T-cell (primary cell): Measurements from ENCODE around the gene LMF1. TPM values are rescaled to one million over a fixed set of nuclear protein-coding genes. Genes with fewer than 3 reads are reported as not detected.
A peak's percentile ranks its signal among the peaks of the same experiment; 100 is the strongest.

ENCODE experiments used
- ATAC-seq, 4 experiments: fragments of 200-7000 bp in 3 of 4; fragments of 150-1000 bp in 1 of 4; cut with Tn5 transposase; replicated peaks in 1 of 4; 1 replicate in 3 of 4; 2 replicates in 1 of 4; pipeline ENCODE4 v1.10.0; 2021; ENCODE audit warnings: moderate library complexity in 3 of 4, mild to moderate bottlenecking in 2 of 4, moderate number of reproducible peaks in 1 of 4
- CTCF ChIA-PET, 2 donors: fragments of 300-600 bp; sonication (Branson Sonifier 250); formaldehyde crosslinking; loops; one replicate each; lab custom pipeline; 2022; ENCODE audit warnings: antibody characterized with exemption in 2 of 2; lab: Charles Lee
- POLR2A ChIA-PET, 2 donors: fragments of 300-600 bp; sonication (Branson Sonifier 250); formaldehyde crosslinking; loops; one replicate each; lab custom pipeline; 2022; ENCODE audit warnings: antibody characterized with exemption in 2 of 2; lab: Charles Lee
- DNase-seq, 35 experiments: peaks; one replicate each; pipeline versions ENCODE4 v3.0.0 to v3.0.0-alpha.2; 2013 to 2023
- H3K27ac ChIP-seq: one replicate; pipeline ENCODE4 v1.5.1; 2013; ENCODE audit warnings: low read length
- H3K27me3 ChIP-seq, 2 experiments: replicated peaks in 1 of 2; 1 replicate in 1 of 2; 2 replicates in 1 of 2; pipeline versions ENCODE4 v1.6.1 to v1.7.0; 2013; ENCODE audit warnings: low read length in 1 of 2, mixed read lengths in 1 of 2; ENCODE audit not compliant: control insufficient read depth in 2 of 2, insufficient read depth in 2 of 2; ENCODE audit errors: extremely low read depth in 1 of 2
- H3K36me3 ChIP-seq, 2 donors: 1 replicate in 1 of 2; 2 replicates in 1 of 2; pipeline versions ENCODE4 v1.6.1 to v1.7.0; 2013; ENCODE audit warnings: low read length in 1 of 2; ENCODE audit not compliant: control insufficient read depth in 2 of 2, insufficient read depth in 1 of 2; ENCODE audit errors: extremely low read depth in 1 of 2
- H3K4me1 ChIP-seq, 2 experiments: 1 replicate in 1 of 2; 2 replicates in 1 of 2; pipeline versions ENCODE4 v1.6.1 to v1.7.0; 2013; ENCODE audit warnings: low read length in 2 of 2, mixed read lengths in 1 of 2; ENCODE audit not compliant: insufficient read depth in 2 of 2, control insufficient read depth in 1 of 2; ENCODE audit errors: extremely low read depth in 1 of 2
- H3K4me3 ChIP-seq, 2 donors: 1 replicate in 1 of 2; 2 replicates in 1 of 2; pipeline versions ENCODE4 v1.5.1 to v1.7.0; 2013; ENCODE audit warnings: mild to moderate bottlenecking in 2 of 2, low read length in 1 of 2, moderate library complexity in 1 of 2; ENCODE audit not compliant: control insufficient read depth in 1 of 2; ENCODE audit errors: extremely low read depth in 1 of 2
- H3K9me3 ChIP-seq: 2 replicates; pipeline ENCODE4 v1.7.0; 2013
- H3K27ac Mint-ChIP-seq, 2 donors: one replicate each; pipeline ENCODE4 v1.8.0; 2020 to 2021; ENCODE audit warnings: mild to moderate bottlenecking in 2 of 2, mixed read lengths in 2 of 2
- H3K27me3 Mint-ChIP-seq, 2 donors: one replicate each; pipeline ENCODE4 v1.8.0; 2021 to 2022; ENCODE audit warnings: mixed read lengths in 2 of 2
- H3K36me3 Mint-ChIP-seq: one replicate; pipeline ENCODE4 v1.8.0; 2021; ENCODE audit warnings: mixed read lengths
- H3K4me1 Mint-ChIP-seq, 3 donors: one replicate each; pipeline ENCODE4 v1.8.0; 2020 to 2022; ENCODE audit warnings: mixed read lengths in 3 of 3, mild to moderate bottlenecking in 1 of 3
- H3K4me3 Mint-ChIP-seq, 3 donors: one replicate each; pipeline ENCODE4 v1.8.0; 2020 to 2022; ENCODE audit warnings: mild to moderate bottlenecking in 3 of 3, mixed read lengths in 3 of 3, moderate library complexity in 3 of 3
- H3K9me3 Mint-ChIP-seq, 3 donors: one replicate each; pipeline ENCODE4 v1.8.0; 2020 to 2022; ENCODE audit warnings: mixed read lengths in 3 of 3
- WGBS: methylation state at CpG from one replicate; pipeline ENCODE4 v1.1.5; 2013; ENCODE audit warnings: missing lambda C conversion rate; ENCODE audit not compliant: insufficient coverage; 5-methylcytosine and 5-hydroxymethylcytosine counted together
- total RNA-seq, 35 experiments: library from RNA in 6 of 35; stranded (reverse) in 6 of 35; fragments of 120-200 nt in 1 of 35; gene quantifications; one replicate each; pipeline versions ENCODE4 v1.2.1 to v1.2.4 and lab custom pipeline; 2013 to 2026

Gene LMF1
- total RNA-seq, 5 donors from 2014 or later (not counting 1 experiment from before 2014, with no cell fraction given) = 46.6 to 59.4 (median 51.1) TPM

DNA sequence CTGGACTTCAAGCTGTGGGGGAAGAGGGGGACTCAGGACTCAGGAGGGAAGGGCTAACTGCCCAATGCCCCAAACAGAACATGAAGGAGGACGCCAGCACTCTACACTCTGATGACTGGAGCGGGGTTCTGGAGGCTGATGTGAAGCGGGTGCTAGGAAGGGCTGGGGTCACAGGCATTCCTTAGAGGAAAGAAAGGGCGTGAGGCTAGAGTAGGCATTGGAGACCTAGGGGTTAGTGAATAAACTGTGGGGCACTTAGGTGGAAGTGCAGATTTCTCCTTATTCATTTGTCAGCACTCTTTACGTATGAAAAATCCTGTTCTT is 760 bp upstream of the LMF1 start:
- Mint-ChIP-seq H3K9me3 (no peaks in the 10 kb centered on the region), H3K4me3 (peak overlapping the region; percentile 63 to 74 (median 69)), H3K36me3 (peaks cover 3% of the 10 kb centered on the region), H3K27me3 (no peaks in the 10 kb centered on the region), H3K4me1 (peaks cover 26 to 36% (median 26%) of the 10 kb centered on the region in 3 donors), H3K27ac (peak overlapping the region; percentile 22 to 39)
- H3K27me3 ChIP-seq = peaks cover 0 to 10% of the 10 kb centered on the region in 2 experiments
- POLR2A ChIA-PET = no interaction called here
- CTCF ChIA-PET = no interaction called here
- no peak overlapping the region for H3K27ac ChIP-seq
- peak overlapping the region; percentile 37 to 46 for H3K4me3 ChIP-seq
- DNase-seq (no peak), ATAC-seq (no peak)
- no peaks in the 10 kb centered on the region for H3K9me3 ChIP-seq
- peaks cover 11 to 31% of the 10 kb centered on the region in 2 experiments for H3K4me1 ChIP-seq
- H3K36me3 ChIP-seq = no peaks in the 10 kb centered on the region
- WGBS = 96% methylated on average over 4 of the region's 5 CpGs

- Histone ChIP-seq H3K36me3 (no peaks in the 10 kb centered on the region), H3K9me3 (no peaks in the 10 kb centered on the region), H3K4me3 (peak overlapping the region; percentile 71 to 74), H3K27ac (peak overlapping the region; percentile 53), H3K27me3 (peaks cover 0 to 5% of the 10 kb centered on the region in 2 experiments), H3K4me1 (peaks cover 8 to 24% of the 10 kb centered on the region in 2 experiments)
- ATAC-seq (peak in 3 of 4 experiments; percentile 40 to 53 (median 51)), DNase-seq (no peak)
- H3K27ac Mint-ChIP-seq = peak overlapping the region in 1 of 2 donors; percentile 68
- H3K9me3 Mint-ChIP-seq = no peaks in the 10 kb centered on the region
- H3K36me3 Mint-ChIP-seq = peaks cover 13% of the 10 kb centered on the region
- peak overlapping the region; percentile 74 to 83 (median 80) for H3K4me3 Mint-ChIP-seq
- under 1% methylated on average over 42 of the region's 42 CpGs for whole genome bisulfite sequencing
- ChIA-PET POLR2A (no interaction called here), CTCF (no interaction called here)
- H3K4me1 Mint-ChIP-seq = peaks cover 31 to 38% (median 32%) of the 10 kb centered on the region in 3 donors
- H3K27me3 Mint-ChIP-seq = no peaks in the 10 kb centered on the region
These were observed 408 bp downstream of the LMF1 start for GRCh38 chr16:970386-970765.

GRCh38 chr16:969508-970385 is 1.0 kb downstream of the LMF1 start:
- H3K4me1 ChIP-seq = peaks cover 8 to 31% of the 10 kb centered on the region in 2 experiments
- Mint-ChIP-seq H3K4me3 (peak overlapping the region; percentile 73 to 75 (median 74)), H3K27ac (peak overlapping the region; percentile 19 to 52), H3K9me3 (no peaks in the 10 kb centered on the region), H3K36me3 (peaks cover 18% of the 10 kb centered on the region), H3K4me1 (peaks cover 37 to 44% (median 38%) of the 10 kb centered on the region in 3 donors), H3K27me3 (no peaks in the 10 kb centered on the region)
- H3K27me3 ChIP-seq = peaks cover 0 to 5% of the 10 kb centered on the region in 2 experiments
- POLR2A ChIA-PET = interaction anchor here in 1 of 2 donors (0.6 kb wide), 1 partner anchor 248 kb away, joined by 3 read pairs; no protein-coding TSS in a partner anchor
- no peaks in the 10 kb centered on the region for H3K9me3 ChIP-seq
- CTCF ChIA-PET = no interaction called here
- ATAC-seq = peak in 1 of 4 experiments; percentile 0
- 45% methylated on average over 41 of the region's 55 CpGs for WGBS
- no peak overlapping the region for H3K27ac ChIP-seq
- H3K4me3 ChIP-seq = peak overlapping the region; percentile 71 to 74
- H3K36me3 ChIP-seq = no peaks in the 10 kb centered on the region
- DNase-seq = no peak

GRCh38 chr16:968620-969019 is 2.2 kb downstream of the LMF1 start:
- H3K27me3 ChIP-seq = peaks cover 0 to 5% of the 10 kb centered on the region in 2 experiments
- Mint-ChIP-seq H3K27ac (peak overlapping the region; percentile 11 to 69), H3K27me3 (no peaks in the 10 kb centered on the region), H3K4me1 (peaks cover 47 to 54% (median 49%) of the 10 kb centered on the region in 3 donors), H3K36me3 (peaks cover 19% of the 10 kb centered on the region), H3K4me3 (peak overlapping the region; percentile 67 to 75 (median 74)), H3K9me3 (no peaks in the 10 kb centered on the region)
- no peak overlapping the region for H3K27ac ChIP-seq
- 68% methylated on average over 3 of the region's 8 CpGs for WGBS
- POLR2A ChIA-PET = no interaction called here
- H3K9me3 ChIP-seq = no peaks in the 10 kb centered on the region
- DNase-seq (no peak), ATAC-seq (no peak)
- no peaks in the 10 kb centered on the region for H3K36me3 ChIP-seq
- CTCF ChIA-PET = no interaction called here
- H3K4me1 ChIP-seq = peaks cover 8 to 36% of the 10 kb centered on the region in 2 experiments
- no peak overlapping the region for H3K4me3 ChIP-seq

GRCh38 chr16:967546-968295 is 3.1 kb downstream of the LMF1 start:
- Histone ChIP-seq H3K36me3 (no peaks in the 10 kb centered on the region), H3K27ac (no peak overlapping the region), H3K4me3 (no peak overlapping the region), H3K4me1 (peaks cover 10 to 45% of the 10 kb centered on the region in 2 experiments), H3K27me3 (peaks cover 0 to 5% of the 10 kb centered on the region in 2 experiments), H3K9me3 (no peaks in the 10 kb centered on the region)
- no peaks in the 10 kb centered on the region for H3K9me3 Mint-ChIP-seq
- ChIA-PET POLR2A (no interaction called here), CTCF (no interaction called here)
- no peak for ATAC-seq
- peaks cover 53 to 63% (median 58%) of the 10 kb centered on the region in 3 donors for H3K4me1 Mint-ChIP-seq
- DNase-seq = no peak
- no peak overlapping the region for H3K27ac Mint-ChIP-seq
- peaks cover 19% of the 10 kb centered on the region for H3K36me3 Mint-ChIP-seq
- H3K4me3 Mint-ChIP-seq = peak overlapping the region in 2 of 3 donors; percentile 74 to 75
- H3K27me3 Mint-ChIP-seq = no peaks in the 10 kb centered on the region
- WGBS = 97% methylated on average over 33 of the region's 41 CpGs

DNA sequence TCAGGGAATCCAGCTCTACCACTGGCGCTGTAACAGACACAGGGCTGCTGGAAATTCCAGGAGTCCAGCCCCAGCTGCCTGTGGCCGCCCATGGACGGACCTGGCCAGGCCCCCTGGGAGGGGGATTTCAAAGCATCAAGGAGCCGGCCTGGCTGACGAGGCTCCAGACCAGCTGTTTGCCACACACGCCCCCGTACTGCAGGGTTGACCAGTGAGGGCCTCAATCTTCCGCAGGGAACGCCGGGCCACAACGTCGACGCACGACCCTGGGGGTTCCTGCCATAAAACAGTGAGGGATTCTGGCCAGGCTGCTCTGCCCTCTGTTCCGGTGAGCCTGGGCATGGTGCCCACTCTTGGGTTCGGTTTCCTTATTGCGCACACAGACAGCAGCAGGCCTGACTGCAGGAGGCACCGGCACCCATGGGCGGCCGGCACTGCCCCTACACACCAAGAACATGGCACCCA is 3.7 kb downstream of the LMF1 start:
- no peaks in the 10 kb centered on the region for H3K9me3 Mint-ChIP-seq
- CTCF ChIA-PET = no interaction called here
- H3K27ac Mint-ChIP-seq = no peak overlapping the region

More for the DNA sequence above, 3.7 kb downstream of the LMF1 start:
- DNase-seq (no peak), ATAC-seq (no peak)
- Mint-ChIP-seq H3K4me3 (no peak overlapping the region), H3K36me3 (peaks cover 19% of the 10 kb centered on the region), H3K4me1 (peaks cover 51 to 68% (median 63%) of the 10 kb centered on the region in 3 donors), H3K27me3 (no peaks in the 10 kb centered on the region)
- Histone ChIP-seq H3K4me3 (no peak overlapping the region), H3K36me3 (no peaks in the 10 kb centered on the region), H3K4me1 (peaks cover 10 to 51% of the 10 kb centered on the region in 2 experiments), H3K27ac (no peak overlapping the region), H3K27me3 (peaks cover 0 to 5% of the 10 kb centered on the region in 2 experiments), H3K9me3 (no peaks in the 10 kb centered on the region)
- 95% methylated on average over 20 of the region's 20 CpGs for WGBS
- POLR2A ChIA-PET = no interaction called here
